HG03139 (cell line): ENCODE measurements around the gene RNU4-1.
A peak's percentile ranks its signal among the peaks of the same experiment; 100 is the strongest.

Experiments used
- ATAC-seq: cut with Tn5 transposase; IDR thresholded peaks from one replicate; pipeline ENCODE4 v1.9.1; 2021; ENCODE audit not compliant: unreplicated experiment

The RNU4-1 gene

GRCh38 chr12:120290609-120291305 is 2.3 kb downstream of the RNU4-1 start:
- no peak for ATAC-seq

DNA sequence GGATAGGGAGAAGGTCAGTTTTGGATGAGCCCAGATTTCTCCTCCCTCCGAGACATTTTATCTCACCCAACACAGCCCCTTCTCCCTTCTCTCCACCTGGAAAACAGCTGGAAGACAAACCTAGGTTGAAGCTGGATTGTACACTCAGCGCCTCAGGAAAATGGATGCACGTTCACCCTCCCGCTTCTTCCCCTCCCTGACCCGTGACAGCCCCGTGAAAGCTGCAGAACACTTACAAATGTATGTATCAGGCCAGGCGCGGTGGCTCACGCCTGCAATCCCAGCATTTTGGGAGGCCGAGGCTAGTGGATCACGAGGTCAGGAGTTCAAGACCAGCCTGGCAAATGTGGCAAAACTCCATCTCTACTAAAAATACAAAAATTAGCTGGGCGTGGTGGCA is 5.5 kb downstream of the RNU4-1 start:
- no peak for ATAC-seq

DNA sequence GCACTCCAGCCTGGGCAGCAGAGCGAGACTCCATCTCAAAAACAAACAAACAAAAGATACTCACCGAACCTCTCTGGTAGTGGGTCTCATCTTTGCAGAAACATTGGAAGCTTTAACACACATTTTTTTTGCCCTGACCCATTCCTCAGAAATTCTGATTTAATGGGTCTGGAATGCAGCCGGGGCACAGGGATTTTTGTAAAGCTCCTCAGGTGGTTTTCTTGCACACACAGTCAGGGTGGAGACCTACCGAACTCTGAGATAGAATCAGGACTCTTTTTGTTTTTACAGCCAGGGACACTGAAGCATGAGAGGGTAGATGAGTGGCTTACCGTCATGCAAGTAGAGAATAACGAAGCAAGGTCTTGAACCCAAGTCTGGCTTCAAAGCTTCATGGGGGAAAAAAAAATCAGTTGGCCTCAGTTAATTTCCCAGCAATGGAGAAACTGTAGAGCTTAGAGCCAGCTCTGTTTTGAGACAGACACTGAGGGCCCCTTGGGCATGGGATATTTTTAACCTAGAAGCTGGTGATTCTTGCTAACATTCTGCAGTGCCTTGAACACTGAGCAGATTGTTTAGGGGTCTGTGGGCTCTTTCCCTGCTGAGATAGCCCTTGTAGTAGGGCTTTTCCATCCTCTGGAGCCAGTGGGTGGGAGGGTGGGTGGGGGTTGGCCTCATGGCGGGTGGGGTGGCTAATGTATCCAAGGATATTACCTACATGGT is 6.1 kb downstream of the RNU4-1 start:
- ATAC-seq = no peak

DNA sequence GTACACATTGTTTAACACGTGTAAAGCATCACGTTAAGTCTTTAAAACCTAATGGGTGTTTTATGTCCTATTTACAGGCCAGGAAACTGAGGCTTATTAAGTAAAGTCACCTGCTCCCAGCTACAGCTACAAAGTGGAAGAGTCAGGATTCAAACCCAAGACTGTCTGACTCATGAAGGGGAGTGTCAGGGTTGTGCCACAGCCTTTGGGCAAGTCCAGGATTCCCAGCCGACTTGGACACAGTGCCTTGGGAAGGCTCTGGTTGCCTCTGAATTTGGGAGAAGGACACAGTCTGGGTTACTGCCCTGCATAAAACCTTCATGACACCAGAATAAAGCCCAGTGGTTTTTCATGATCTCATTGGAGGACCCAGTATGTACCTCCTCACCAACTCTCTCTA is 8.7 kb downstream of the RNU4-1 start:
- ATAC-seq = no peak

DNA sequence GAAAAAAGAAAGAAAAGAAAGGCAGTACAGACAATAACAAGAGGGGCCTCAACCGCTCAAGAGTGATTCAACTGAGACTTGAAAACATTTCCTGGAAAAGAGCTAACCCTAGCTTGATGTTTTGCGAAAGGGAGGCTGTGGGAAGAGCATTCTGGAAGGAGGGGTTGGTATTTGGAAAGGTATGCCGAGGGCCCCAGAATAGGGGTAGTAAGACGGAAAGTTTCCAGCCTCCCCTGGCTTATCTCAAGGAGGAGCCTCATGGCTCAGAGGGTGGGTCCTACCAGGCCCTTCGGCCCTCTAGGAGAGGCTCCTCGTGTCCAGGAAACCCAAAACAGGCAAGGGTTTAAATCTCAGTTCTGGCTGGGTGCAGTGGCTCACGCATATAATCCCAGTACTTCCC is 9.7 kb downstream of the RNU4-1 start:
- ATAC-seq = no peak

DNA sequence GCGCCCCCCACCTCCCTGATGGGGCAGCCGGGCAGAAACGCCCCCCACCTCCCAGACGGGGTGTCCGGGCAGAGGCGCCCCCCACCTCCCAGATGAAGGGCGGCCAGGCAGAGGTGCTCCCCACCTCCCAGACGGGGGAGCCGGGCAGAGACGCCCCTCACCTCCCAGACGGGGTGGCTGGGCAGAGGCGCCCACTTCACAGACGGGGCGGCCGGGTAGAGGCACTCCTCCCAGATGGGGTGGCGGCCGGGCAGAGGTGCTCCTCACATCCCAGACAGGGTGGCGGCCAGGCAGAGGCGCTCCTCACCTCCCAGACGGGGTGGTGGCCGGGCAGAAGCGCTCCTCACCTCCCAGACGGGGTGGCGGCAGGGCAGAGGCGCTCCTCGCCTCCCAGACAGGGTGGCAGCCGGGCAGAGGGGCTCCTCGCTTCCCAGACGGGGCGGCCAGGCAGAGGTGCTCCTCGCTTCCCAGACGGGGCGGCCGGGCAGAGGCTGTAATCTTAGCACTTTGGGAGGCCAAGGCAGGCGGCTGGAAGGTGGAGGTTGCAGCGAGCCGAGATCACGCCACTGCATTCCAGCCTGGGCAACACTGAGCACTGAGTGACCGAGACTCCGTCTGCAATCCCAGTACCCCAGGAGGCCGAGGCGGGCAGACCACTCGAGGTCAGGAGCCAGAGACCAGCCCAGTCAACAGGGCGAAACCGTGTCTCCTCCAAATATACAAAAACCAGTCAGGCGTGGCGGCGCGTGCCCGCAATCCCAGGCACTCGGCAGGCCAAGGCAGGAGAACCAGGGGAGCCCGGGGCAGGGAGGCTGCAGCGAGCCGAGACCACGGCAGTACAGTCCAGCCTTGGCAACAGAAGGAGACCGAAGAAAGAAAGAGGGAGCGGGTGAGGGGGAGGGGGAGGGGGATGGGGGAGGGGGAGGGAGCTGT is 14.6 kb downstream of the RNU4-1 start:
- ATAC-seq = no peak

DNA sequence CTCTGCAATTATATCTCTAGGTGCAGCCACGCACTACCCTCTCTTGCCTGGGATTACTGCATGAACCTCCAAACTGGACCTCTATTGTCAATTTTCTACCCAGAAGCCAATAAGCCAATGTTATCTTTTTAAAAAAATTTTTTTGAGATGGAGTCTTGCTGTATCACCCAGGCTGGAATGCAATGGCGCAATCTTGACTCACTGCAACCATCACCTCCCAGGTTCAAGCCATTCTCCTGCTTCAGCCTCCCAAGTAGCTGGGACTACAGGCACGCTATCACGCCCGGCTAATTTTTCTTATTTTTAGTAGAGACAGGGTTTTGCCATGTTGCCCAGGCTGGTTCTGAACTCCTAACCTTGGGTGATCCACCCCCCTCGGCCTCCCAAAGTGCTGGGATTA is 16.3 kb downstream of the RNU4-1 start:
- ATAC-seq = no peak

DNA sequence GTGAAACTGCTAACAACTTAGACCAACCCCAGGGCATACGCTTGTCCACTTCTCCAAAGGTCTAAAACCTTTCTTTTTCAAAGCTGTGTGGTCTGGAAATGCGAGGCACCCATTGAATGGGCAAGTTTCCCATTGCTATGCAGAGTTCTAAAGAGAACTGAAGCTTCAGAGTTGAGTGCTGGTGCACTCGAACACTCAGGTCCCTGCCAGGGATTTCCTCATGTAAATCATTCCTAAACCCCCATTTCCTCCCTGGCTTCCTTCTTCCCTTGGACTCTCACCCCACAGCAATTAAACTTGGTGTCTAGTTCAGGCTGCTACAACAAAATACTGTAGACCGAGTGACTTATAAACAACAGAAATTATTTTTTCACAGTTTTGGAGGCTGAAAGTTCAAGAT is 25.3 kb downstream of the RNU4-1 start:
- no peak for ATAC-seq

DNA sequence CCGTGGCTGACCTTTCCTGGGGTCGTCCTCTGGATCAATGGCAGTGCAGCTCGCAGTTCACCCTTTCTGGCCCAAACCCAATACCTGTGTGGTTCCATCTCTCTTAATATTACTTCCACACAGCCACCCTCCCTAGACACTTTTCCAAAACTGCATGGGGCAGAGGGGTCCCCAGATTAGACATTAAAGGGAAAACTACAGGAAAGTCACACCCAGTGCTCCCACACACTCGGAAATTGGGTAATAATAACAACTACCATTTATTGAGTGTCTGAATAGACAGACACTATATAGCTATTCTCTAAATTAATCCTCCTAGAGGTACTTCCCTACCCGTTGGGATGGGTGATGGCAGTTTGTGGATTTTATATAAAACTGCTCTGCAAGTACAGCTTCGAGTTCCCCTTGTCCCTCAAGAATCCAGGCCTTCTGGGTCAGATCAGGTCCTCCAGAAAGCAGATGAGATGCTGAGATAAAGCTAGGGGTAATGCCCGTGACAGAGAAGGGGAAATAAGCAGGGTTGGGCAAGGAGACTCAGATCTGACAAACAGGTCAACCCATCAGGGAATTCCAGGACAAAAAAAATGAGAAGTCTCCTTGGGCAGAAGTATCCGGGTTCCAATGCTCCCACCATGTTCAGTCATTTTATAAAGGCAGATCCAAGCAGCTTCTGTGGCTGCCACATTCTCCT is 26.7 kb downstream of the RNU4-1 start:
- ATAC-seq = no peak

GRCh38 chr12:120265473-120266179 is 27.4 kb downstream of the RNU4-1 start, which contains the start of gene PXN:
Gene PXN (minus strand): TSS chr12:120265730. CDS start chr12:120265629, 101 bp downstream.
- ATAC-seq = peak; percentile 71

DNA sequence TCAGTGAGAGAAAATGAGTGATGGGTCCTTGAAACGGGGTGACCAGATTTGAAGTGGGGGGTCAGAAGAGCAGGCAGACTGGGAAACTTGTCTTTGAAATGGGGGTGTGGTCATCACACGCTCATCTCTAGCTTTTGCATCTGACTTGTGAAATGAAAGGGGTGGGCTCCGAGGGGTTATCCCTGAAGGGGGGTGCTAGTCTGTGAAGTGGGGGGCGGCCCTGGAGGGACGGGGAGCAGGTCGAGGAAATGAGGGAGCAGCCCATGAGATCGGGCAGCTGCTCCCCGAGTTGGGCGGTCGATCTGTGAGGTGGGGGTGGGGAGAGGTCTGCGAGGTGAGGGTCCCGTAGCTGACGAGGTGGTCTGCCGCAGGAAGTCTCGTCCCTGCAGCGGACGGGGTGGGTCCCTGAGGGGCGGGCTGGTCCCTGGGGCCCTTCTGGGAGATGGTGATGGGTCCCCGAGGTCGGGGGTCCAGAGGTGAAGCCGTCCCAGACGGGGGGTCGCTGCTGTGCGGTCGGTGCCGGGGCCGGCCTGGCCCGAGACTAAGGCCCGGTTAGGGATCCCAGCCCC is 28.0 kb downstream of the RNU4-1 start:
- ATAC-seq = no peak

DNA sequence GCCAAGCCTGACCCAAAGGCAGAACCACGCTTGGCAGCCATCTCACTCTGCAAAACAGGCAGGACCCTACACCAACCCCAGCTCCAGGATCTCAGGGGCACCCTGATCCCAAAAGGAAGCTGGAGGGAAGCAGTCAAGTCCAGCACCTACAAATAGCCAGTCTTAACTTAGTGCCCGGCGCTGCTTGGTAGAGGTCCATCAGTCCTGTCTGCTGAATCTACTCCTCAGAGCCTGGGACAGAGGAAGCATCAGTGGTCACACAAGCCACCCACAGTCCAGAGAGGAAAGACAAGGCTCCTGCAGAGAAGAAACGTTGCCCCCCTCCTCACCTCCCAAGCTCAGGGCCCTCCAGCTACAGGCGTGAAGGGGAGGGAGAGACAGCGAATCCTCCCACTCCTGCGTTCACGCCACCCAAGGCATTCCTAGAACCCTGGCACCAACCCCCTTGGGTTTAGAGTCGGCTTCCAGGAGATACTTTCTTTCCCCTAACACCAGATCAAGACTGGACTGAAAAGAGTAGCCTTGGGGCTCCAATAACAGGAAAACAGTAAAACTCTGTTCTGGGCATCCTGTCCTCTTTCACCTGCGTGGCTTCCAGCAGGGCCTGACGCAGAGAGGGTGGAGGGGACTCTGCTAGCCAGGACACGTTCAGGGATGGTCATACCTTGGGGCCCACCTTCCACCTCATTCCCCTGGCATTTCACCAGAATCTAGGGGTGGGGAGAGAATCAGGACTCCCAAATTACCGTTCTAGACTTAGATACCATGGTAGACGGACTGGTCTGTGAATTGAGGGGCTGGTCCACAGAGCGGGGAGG is 28.7 kb downstream of the RNU4-1 start:
- no peak for ATAC-seq

- no peak for ATAC-seq
Observed at GRCh38 chr12:120263748-120264085, 29.3 kb downstream of the RNU4-1 start.

GRCh38 chr12:120262852-120263747 is 29.9 kb downstream of the RNU4-1 start:
- ATAC-seq = no peak

DNA sequence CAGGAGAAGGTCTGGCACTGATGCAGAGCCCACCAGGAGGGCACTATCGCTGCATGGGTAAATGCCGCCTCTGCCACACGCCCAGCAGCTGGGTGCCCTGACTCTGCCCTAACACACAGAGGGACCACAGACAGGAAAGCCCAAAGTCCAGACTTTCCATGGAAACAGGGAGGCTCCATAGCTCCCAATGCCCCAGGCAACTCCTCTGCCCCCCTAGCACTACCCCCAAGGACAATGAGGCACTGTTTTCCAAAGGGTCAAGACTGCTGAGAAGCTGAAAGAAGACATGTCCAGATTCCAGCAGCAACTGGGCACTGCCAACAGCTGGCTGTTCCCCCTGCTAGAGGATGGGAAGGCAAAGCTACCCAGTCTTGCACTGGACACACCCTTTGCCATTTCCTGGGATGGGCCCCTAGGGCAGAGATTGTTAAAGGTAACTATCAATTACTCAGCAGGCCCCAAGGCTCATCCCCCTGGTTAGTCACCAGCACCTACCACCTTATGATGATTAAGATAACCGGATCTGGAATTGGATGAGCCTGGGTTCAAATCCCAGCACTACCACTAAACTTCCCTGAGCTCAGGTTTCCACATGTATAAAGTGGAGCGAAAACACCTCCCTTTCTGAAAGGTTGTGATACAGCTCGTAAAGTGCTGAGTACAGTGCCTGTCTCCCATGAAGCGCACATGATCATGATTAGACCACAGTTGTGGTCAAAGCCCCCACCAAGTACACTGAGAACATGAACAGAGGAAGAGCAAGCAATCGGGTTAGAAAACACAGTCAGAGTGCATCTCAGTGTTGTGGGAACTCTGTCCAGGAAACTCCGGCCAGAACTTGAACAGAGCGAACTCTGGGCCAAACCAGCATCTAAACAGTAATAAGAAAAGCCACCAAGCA is 30.8 kb downstream of the RNU4-1 start:
- ATAC-seq = no peak

DNA sequence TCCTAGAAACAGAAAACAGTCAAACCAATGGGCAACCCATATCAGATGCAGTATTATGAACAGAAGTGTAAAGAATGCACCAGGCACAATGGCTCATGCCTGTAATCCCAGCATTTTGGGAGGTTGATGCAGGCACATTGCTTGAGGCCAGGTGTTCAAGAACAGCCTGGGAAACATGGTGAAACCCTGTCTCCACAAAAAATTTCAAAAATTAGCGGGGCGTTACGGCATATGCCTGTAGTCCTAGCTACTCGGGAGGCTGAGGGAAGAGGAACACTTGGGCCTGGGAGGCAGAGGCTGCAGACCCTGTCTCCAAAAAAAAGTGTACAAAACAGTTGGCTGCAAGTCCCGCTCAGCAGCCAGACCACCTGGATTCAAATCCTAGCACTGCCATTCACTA is 32.4 kb downstream of the RNU4-1 start:
- no peak for ATAC-seq
